ENCODE data around the gene NOTUM. TPM values are rescaled to one million over a fixed set of nuclear protein-coding genes. Genes with fewer than 3 reads are reported as not detected.

Gene NOTUM
- total and polyA plus RNA-seq, 9 of the 15 experiments (the other 6 are each of a cell fraction or from before 2014, with no cell fraction given) = 0.03 to 14.0 (median 4.1) TPM

DNA sequence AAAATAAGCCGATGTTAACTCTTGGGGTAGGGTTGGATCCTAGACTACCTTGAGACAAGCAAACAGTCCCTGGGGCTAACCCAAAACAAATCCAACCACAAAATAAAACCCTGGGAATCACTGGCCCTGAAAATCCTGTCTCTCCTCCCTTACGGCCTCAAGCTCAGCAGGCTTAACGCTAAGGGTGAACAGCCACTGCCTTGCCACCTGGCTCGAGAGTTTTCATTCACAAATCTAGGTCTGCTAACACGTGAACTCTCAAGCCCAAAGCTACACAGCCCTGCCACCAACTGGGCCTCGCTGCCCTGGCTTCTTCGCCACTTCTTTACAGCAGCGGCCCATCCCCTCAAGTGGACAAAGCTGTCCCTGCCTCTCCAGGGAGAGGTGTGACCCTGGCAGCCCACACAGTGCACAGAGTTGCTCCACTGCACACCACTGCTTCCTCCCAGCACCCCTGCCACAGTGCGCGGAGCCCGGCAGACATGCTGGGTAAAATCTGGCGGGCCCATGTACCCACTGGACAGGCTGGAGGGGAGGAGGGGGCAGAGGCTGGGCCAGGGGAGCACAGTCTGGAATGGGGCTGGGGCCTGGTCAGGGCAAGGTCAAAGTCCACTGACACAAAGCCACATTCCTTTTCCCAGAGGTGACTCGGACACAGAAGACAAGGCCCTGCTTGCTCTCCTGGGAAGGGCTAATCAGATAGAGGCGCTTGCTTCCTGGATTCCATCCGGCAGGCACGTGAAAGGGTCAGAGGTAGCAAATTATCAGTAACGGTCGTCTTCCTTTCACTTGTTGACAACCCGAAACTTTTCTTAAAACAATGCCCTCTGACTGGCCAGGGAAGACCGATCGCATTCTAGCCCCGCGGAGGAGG is 50.8 kb downstream of the NOTUM start (continued):
- TF ChIP-seq ETV5 (CRISPR knock-in tag; IDR thresholded peaks at IDR 0.05; ENCODE audit: low read depth) = no peak
- TF ChIP-seq L3MBTL2 (IDR thresholded peaks at IDR 0.05) = 0 out of 2 replicates have a peak, but pooled peaks have one; percentile 44
- TF ChIP-seq CREB1 (IDR thresholded peaks at IDR 0.05) = no peak
- TF ChIP-seq CREB1 (CRISPR knock-in tag; IDR thresholded peaks at IDR 0.05) = no peak
- TF ChIP-seq NKRF (IDR thresholded peaks at IDR 0.05; ENCODE audit: borderline replicate concordance) = 0 out of 2 replicates have a peak, but pooled peaks have one; percentile 53
- TF ChIP-seq ZNF232 (CRISPR knock-in tag; IDR thresholded peaks at IDR 0.05) = no peak
- peak; percentile 21 for TF ChIP-seq CHD1 (IDR thresholded peaks at IDR 0.05; ENCODE audit: low read length)
- peak; percentile 95 for TF ChIP-seq BHLHE40 (IDR thresholded peaks at IDR 0.05; ENCODE audit: low read length)
- TF ChIP-seq SIN3A (IDR thresholded peaks at IDR 0.05; ENCODE audit: borderline replicate concordance in 2 of 2, control insufficient read depth in 1 of 2, low read depth in 2 of 2, low read length in 2 of 2) = peak in 1 of 2 experiments; percentile 4; a peak in 1 of 4 replicates
- peak in 1 of 2 experiments; percentile 42; a peak in 1 of 4 replicates for TF ChIP-seq FOXK2 (conservative IDR thresholded peaks at IDR 0.05 in 1 of 2, IDR thresholded peaks at IDR 0.05 in 1 of 2; ENCODE audit: low read depth in 2 of 2)
- TF ChIP-seq ZEB2 (IDR thresholded peaks at IDR 0.05) = 0 out of 2 replicates have a peak, but pooled peaks have one; percentile 19
- 0 out of 2 replicates have a peak, but pooled peaks have one; percentile 62 for TF ChIP-seq AFF4 (CRISPR knock-in tag; IDR thresholded peaks at IDR 0.05)
- no peak for TF ChIP-seq TOE1 (IDR thresholded peaks at IDR 0.05; ENCODE audit: borderline replicate concordance)
- no peak for TF ChIP-seq TOE1 (CRISPR knock-in tag; IDR thresholded peaks at IDR 0.05; ENCODE audit: borderline replicate concordance, low read depth)
- no peak for TF ChIP-seq ZNF133 (CRISPR knock-in tag; IDR thresholded peaks at IDR 0.05)
- TF ChIP-seq SMARCC2 (IDR thresholded peaks at IDR 0.05; ENCODE audit: low read depth) = no peak
- TF ChIP-seq RBM34 (IDR thresholded peaks at IDR 0.05; ENCODE audit: borderline replicate concordance, insufficient read depth, low read length) = no peak
- no peak for TF ChIP-seq ZNF121 (CRISPR knock-in tag; conservative IDR thresholded peaks at IDR 0.05)
- no peak for TF ChIP-seq CTCF (IDR thresholded peaks at IDR 0.05 in 2 of 3, conservative IDR thresholded peaks at IDR 0.05 in 1 of 3; ENCODE audit: insufficient read depth in 2 of 3, low read depth in 1 of 3, low read length in 3 of 3)
- no peak for TF ChIP-seq MYNN (IDR thresholded peaks at IDR 0.05)
- no peak for TF ChIP-seq MYNN (CRISPR knock-in tag; IDR thresholded peaks at IDR 0.05)
